HG02973 (cell line): ENCODE results near the gene ITGBL1.
"Not testable (repeated sequence)": the region's sequence is repeated elsewhere in the genome, so short reads cannot be mapped to it uniquely, and the experiment has no call there.

Experiments used
- ATAC-seq: cut with Tn5 transposase; IDR thresholded peaks from one replicate; pipeline ENCODE4 v1.9.1; 2021; ENCODE audit warnings: moderate library complexity; ENCODE audit not compliant: unreplicated experiment

The ITGBL1 gene

DNA sequence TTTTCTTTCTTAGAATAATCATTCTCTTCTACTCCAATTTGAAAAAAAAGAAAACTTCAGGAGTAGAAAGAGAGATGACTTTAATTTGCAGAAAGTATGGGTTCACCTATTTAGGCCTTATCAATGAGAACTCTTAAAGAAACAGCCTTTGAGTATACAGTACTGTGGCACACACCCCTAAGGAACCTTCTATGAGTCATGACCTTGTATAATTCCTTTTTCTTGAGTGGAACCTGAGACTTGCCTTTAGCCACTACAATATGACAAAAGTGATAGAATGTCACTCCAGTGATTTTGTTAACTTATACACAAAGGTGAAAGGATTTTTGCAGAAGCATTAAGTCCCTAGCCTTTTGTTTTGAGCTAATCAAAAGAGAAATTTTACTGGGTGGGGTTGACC, 58.7 kb downstream of the ITGBL1 start:
- no peak for ATAC-seq

DNA sequence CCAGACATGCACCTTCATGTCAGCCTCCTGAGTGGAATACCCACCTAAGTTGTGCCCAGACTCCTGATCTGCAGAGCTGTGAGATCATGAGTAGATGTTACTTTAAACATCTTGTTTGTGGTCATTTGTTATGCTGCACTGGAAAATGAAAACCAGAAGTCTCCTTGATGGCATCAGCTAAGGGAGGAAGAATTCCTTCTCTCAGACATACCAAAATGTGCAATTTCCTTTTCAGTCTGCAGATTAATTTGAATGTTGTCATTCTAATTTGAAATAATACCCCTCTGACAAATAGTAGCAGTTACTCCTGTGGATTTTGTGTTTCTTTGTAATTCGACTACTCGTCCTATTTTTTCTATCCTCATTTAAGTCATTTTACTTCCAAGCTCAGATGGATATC, 59.3 kb downstream of the ITGBL1 start:
- no peak for ATAC-seq

DNA sequence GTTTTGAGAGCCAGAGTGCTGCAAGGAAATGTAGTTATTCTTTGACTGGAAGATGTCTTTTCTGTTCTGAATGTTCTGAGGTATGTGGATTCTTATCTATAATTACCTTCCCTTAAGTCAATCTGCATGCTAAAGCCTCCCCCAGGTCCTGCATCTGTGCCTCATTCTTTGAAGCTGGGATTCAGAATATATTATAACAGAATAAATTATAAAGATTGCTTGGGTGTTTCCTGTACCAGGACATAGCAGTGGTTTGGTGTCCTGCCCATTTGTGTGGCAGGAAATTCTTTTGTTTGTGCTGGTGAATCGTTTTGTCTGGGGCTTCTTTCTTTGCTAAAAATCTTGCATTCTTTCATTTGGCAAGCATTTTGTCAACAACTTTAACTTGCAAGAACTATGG, 60.2 kb downstream of the ITGBL1 start:
- no peak for ATAC-seq

DNA sequence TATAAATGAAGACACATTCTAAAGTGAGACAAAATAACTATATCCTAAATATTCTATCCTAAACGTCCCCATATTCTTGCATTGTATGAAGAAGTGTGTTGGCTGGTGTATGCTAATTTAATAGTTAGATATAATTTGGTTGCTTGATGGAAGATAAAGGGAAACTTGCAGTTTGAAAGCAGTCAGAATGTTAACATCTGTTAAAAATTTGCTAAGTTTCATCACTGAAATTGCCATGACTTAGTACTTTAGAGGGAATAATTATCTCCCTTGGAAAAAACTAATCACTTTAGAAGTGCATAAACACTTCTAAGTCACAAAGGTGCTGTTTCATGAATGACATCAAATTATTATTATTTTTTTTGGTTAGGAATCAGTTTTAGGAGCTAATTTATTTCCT, 61.6 kb downstream of the ITGBL1 start:
- no peak for ATAC-seq

DNA sequence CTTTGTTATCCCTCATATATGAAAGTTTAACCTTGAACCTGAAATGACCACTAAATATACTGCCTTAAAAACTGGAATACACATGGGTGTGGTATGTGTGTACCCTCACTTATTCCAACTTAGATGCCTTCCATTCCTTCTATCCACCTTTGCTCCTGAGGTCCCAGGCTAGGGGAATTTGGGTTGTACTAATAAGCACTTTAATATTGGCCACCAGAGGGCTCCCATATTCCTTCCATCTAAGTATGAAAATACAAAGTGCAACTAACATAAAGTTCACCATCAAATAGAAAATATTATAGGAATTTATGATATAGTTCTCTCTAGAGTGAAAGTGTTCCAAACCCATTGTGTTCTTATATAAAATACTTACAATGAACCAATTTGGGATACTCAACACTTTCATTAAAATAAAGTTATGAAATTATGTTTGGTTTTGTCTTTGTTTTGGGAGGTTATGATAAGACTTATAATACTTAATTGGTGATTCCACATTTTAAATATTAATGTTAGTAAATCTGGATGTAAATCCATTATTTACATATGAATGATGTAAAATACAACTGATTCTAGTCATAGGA, 62.3 kb downstream of the ITGBL1 start:
- ATAC-seq = no peak

DNA sequence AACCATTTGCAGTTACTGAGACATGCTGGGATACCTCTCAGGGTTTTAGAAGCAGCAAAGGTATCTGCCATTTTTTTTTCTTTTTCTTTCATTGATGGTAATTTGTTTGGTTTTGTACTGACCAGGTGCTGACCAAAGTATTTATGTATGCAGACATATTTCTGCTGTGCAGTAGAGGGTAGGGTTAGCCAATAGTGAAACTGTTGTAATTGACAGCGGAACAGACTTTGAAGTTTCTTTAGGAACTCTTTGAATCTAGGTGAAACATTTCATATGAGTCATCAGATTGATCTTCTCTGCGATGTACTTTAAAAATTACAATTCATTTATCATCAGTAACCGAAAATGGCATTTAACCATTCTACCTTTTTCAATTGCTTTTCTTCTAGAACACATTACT, 63.0 kb downstream of the ITGBL1 start:
- no peak for ATAC-seq

DNA sequence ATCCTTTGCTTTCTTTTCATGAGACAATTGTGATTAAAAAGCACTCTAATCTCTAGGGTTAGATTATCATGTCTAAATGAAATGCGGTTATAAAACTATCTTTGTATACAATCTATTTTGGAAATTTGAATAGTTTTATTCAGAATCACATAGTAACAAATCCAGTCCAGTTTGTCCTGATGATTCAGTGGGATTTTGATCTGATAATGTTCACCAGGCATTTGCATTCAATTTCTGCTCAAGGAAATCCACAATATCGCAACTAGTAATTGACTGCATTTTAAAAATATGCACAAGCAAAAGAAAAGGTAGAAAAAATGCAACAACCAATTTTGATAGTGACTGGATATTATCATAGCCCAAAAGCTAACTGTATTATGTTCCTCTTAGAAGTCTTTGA, 63.8 kb downstream of the ITGBL1 start:
- ATAC-seq = no peak

DNA sequence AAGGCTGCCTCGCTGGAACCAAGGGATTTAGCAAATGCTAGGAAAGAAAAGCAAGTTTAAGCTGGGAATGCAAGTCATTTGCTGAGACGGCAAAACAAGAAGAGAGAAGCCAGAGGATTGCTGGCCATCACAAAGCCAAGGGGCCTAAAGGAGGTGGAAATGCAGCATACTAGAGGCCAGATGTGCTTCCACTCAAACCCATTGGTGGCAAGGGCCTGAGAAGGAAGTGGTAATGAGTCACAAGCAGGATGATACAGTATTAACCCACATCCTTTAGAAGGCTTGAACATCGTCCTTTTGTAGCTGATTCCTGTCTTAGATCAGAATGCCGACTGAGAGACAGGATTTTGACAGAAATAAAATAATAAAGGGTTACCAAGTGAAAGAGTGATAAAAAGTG, 68.2 kb downstream of the ITGBL1 start:
- no peak for ATAC-seq

DNA sequence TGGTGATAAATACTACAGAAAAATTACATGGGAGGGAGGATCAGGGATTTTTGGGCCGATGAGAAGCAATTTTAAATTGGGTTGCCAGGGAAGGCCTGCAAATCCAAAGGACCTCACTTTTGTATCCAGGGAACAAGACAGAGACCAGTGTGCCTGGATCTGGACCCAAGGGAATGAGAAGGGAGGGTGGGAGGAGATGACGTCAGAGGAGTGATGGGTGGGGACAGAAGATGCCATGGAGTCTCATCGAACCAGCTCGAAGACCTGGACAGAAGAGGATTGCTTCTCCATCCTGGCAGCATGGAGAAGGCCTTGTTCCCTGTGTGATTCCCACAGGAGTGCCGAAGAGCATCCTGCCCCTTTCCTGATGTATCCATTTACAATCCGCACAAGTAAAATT, 68.9 kb downstream of the ITGBL1 start:
- ATAC-seq = no peak

DNA sequence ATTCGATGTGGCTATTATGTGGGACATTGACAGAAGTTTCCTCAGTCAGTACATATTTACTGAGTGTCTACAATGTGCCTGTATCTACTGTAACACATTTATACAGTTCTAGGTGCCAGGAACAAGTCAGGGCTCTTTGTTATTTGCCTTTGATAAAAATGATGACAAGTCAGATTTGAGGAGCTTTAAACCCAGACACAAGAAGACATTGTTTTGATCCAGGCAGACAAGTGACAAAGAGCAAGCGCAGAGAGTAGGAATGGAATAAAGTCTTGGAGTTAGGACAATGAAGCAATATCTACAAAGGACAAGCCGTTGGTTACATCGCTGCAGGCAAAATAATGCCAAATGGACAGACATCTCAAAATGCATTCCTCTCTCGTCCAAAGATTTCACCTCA, 70.1 kb downstream of the ITGBL1 start:
- no peak for ATAC-seq

DNA sequence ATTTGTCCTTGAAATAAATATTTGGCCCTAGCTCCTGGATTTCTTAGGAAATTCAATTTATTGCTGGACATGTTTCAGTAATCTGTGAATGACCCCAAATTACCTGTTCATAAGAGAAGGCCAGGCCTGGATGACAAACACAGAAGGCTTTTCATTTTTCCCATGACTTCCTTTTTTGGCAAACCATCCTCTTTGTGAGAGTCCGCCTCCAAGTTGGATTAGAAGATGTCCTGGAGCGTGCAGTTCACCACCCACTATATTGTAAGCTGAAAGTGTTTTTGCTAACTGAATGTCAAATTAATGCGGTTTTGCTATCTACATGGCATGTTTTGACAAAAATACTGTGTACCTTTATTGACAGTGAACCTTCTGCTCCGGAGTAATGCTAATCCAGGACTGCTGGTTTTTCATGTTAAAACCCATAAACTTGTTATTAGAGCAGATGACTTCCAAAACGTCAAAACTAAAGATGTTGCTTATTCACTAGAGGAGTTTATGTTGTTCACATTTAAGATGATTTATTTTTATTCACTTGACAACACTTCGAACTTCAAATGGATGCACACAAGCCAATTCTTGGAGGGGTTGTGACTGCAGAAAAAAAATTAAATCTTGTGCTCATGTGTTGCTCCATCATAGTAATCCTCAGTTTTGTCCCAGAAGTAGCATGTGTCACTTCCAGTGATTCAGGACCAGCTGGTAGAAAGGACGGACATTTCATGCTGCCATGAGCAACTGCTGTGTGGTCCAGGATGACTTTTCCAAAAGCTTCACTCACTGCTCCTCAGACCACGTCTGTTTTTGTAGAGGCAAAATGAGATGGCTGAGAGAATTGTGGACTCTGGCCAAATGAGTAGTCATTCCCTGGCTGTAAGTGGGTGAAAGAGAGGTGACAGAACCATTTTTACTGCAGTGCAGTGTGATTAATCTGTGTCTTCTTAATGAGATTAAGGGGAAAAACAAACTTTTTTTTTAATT, 71.0 kb downstream of the ITGBL1 start:
- no peak for ATAC-seq

DNA sequence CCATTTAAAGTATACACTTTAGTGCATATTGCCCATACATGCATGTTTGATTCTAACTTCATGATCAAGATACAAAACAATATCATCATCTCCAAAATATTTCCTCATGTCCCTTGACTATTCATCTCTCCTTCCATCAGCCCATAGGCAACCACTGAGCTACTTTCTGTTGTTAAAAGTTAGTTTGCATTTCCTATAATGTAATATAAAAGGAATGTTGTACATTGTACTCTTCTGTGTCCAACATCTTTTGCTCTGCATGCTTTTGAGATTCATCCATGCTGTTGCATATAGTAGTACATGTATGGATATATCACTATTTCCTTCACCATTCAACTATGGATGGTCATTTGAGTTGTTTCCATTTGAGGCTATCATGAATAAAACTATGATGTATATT, 74.7 kb downstream of the ITGBL1 start:
- no peak for ATAC-seq

DNA sequence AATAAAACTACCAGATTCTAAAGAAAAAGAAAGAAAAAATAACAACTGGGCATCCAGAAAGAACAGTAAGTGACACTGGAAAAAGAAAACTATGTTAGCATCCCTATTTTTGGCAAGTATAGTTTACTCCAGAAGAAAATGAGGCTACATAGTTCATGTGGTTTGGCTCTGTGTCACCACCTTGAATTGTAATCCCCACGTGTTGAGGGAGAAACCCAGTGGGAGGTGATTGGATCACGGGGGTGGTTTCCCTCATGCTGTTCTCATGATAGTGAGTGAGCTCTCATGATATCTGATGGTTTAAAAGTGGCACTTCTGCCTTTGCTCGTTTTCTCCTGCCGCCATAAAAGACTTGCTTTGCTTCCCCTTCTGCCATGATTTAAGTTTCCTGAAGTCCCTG, 76.9 kb downstream of the ITGBL1 start:
- no peak for ATAC-seq

DNA sequence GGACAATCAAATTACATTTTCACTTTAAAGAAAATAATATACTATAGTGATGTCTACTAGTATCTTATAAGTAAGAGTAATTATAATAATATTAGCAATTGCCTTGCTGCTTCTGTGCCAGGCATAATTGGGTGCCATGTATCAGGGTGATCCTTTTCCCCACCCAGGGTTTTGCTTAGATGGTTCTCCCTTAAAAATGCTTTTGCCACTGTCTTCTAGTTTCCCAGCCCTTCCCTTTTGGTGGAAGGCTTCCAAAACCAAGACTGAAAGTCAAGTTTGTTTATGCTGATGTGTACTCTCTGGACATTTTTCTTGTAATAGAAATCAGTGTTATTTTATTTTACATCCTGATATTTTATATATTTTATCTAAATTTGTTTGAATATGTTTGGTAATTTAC, 77.8 kb downstream of the ITGBL1 start:
- ATAC-seq = no peak

DNA sequence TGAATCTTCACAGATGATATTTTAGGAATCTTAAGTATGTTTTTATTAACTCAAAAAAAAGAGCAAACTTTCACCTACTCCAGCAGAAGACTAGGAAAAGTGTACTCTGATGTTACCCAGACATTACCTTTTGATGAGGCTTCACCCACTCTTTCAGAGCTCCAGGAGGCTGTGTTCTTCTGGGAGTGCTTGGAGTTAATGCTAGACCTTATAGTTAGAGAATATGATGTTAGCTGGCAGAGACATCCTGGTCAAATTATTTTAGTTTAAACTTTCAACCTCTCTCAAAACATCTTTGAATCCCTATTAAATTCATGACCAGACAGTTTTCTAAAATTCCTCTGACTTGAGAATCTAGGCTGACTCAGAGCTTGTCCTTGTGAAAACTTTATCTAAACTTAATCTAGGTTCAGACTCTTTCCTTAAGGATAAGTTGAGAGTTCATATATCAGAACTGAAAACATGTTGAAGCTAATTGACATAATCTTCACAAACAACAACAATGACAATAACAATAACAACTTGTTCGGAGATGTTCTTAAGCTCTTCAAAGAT, 82.8 kb downstream of the ITGBL1 start:
- no peak for ATAC-seq

DNA sequence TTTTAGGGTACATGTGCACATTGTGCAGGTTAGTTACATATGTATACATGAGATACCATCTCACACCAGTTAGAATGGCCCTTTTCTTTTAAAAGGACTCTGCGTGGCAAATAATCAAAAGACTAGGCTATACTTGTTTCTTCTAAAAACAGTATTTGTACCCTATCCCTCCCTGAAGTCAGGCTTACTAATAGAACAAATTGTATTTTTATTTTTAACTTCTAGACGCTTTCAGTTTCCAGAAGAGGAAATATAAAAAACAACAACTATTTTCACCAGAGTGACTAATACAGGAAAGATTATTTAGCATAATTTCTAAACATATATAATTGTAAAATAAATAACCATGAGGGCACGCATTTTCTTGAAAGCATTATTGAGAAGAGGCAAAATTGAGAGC, 83.6 kb downstream of the ITGBL1 start:
- no peak for ATAC-seq

DNA sequence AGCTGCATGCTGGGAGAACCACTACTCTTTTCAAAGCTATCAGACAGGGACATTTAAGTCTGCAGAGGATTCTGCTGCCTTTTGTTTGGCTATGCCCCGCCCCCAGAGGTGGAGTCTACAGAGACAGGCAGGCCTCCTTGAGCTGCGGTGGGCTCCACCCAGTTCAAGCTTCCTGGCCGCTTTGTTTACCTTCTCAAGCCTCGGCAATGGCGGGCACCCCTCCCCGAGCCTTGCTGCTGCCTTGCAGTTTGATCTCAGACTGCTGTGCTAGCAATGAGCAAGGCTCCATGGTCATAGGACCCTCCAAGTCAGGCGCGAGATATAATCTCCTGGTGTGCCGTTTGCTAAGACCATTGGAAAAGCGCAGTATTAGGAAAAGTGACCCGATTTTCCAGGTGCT, 92.1 kb downstream of the ITGBL1 start:
- ATAC-seq = not testable (repeated sequence)

DNA sequence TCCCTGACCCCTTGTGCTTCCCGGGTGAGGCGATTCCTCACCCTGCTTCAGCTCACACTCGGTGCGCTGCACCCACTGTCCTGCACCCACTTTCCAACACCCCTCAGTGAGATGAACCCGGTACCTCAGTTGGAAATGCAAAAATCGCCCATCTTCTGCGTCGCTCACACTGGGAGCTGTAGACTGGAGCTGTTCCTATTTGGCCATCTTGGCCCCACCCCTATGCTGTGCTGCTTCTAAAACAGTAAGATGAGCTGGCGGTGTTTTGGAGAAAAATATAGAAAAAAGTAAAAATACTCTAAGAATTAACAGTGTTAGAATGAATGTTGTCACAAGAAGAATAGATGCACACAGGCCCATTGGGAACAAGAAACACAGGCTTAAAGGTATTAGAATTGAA, 92.5 kb downstream of the ITGBL1 start:
- ATAC-seq = no peak

DNA sequence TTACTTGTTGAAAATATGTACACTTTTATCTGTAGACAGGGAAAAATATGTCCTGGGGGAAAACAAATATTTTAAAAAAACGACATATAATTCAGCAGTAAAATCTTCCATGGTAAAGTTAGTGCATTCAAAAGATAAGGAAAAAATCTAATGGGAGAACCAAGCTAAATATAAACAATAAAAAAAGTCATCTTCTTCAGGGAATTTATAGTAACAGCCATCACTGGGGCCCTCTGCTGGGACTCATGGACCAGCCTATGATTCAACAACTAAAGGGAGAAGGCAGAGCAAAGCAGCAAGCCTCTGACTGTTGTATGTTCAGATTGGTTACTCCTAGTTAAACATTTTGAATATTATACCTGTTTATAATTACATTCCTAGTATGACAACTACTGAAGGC, 93.0 kb downstream of the ITGBL1 start:
- no peak for ATAC-seq

DNA sequence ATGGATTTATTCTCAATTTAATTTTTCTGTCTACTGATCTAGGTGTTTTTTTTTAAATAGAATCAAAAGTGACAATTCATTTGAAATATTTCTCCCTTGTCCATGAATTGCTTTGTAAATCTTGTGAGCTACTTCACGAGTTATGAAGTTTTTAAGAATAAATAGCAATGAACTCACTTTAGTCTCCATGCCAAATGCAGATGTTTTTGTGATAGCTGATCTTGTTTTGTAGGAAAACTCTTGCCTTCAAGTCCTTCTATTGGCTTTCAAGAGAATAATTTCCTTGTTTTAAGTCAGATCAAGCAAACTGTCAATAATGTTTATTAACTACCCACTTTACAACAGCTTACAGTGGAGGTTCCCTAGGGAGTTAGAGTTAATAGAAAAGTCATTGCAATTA, 99.8 kb downstream of the ITGBL1 start:
- no peak for ATAC-seq

DNA sequence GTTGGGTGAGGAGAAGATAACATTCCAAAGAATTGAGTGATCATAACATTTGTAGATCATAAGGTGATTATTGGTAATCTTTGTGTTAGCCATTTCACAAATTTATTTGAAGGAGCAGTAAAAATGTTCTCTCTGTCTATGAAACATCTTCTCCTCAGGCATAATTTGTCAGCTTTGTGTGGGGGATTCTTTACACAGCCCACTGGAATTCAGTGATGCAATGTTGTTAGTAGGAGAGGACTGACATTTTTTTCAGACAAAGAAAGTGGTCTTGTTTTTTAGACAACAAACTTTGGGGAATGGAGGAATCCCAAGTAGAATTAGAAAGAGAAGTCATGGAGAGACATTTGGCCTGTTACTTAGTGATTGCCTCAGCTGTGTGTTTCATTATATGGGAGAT, 100.3 kb downstream of the ITGBL1 start:
- ATAC-seq = no peak

DNA sequence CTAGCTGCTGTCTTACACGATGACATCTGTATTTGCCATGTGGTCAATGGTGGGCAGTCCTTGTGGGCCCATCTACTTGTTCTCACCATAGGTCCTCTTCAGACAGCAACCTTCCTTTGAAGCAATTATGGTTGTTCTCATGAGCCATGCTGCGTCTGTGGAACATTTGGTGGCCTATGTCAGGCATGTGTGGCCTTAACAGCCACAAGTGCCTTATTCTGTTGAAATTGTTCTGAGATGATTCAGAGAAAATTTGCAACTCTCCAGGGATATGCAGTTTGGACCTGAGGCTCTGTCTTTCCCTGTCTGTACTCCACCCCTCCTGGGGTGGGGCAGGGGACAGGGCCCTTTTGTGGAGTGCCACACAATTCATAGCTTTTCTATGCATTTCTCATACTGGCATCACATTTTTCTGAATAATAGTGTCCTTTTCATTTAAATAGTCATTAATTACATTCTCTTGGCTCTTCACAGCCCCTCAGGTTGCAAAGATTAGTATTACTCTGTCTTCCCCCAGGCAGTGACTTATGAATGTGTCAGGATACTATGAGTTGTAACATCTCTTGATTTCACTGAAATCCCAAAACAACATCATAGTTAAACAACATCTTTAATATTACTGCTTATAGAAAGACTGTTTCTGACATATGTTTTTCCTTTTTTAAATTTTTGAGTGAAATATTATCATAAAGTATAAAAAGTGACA, 102.1 kb downstream of the ITGBL1 start:
- ATAC-seq = no peak
